MG63 (cell line): ENCODE data around the gene THBS1. TPM values are rescaled to one million over a fixed set of nuclear protein-coding genes. Genes with fewer than 3 reads are reported as not detected.
A peak's percentile ranks its signal among the peaks of the same experiment; 100 is the strongest.

Experiments used
- DNase-seq: peaks from one replicate; pipeline ENCODE4 v3.0.0-alpha.2; 2020
- H3K27me3 ChIP-seq: fragments of 250-450 bp; sonication (Bioruptor Pico); 2 replicates; pipeline ENCODE4 v1.5.1; 2020; ENCODE audit warnings: mild to moderate bottlenecking, moderate library complexity
- H3K36me3 ChIP-seq: fragments of 250-450 bp; sonication (Bioruptor Pico); 2 replicates; pipeline ENCODE4 v1.5.1; 2020; ENCODE audit warnings: mild to moderate bottlenecking, moderate library complexity
- H3K4me3 ChIP-seq: fragments of 250-450 bp; sonication (Bioruptor Pico); 2 replicates; pipeline ENCODE4 v1.5.1; 2020; ENCODE audit warnings: mild to moderate bottlenecking, moderate library complexity
- H3K9me3 ChIP-seq: fragments of 250-450 bp; sonication (Bioruptor Pico); 2 replicates; pipeline ENCODE4 v1.5.1; 2020; ENCODE audit warnings: mild to moderate bottlenecking, moderate library complexity
- total RNA-seq: library from RNA; depleted of rRNA; stranded (reverse); fragments of >200 nt; shearing (Covaris generic); gene quantifications from 2 replicates; pipeline ENCODE4 v1.2.3, GENCODE V29; 2014; ENCODE audit warnings: low replicate concordance

THBS1 gene
- total RNA-seq, 1 experiment from 2014 or later = 335 TPM

DNA sequence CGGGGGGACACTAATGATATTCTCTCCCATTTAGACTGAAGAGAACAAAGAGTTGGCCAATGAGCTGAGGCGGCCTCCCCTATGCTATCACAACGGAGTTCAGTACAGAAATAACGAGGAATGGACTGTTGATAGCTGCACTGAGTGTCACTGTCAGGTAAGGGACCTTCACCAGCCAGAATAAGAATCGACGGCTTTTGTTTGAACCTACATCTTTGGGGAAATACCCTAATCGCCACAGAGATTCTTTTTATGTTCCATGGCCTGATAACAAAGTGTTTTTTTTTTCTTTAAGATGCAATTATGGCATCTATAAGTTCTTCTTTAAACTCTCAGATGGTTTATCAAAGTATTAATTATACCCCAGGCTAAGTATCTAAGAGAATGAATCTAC, 3.4 kb downstream of the THBS1 start:
- Histone ChIP-seq H3K27me3 (no peaks in the 10 kb centered on the region), H3K9me3 (no peaks in the 10 kb centered on the region), H3K4me3 (peak overlapping the region; percentile 71), H3K36me3 (peaks cover 83% of the 10 kb centered on the region)
- DNase-seq = no peak

DNA sequence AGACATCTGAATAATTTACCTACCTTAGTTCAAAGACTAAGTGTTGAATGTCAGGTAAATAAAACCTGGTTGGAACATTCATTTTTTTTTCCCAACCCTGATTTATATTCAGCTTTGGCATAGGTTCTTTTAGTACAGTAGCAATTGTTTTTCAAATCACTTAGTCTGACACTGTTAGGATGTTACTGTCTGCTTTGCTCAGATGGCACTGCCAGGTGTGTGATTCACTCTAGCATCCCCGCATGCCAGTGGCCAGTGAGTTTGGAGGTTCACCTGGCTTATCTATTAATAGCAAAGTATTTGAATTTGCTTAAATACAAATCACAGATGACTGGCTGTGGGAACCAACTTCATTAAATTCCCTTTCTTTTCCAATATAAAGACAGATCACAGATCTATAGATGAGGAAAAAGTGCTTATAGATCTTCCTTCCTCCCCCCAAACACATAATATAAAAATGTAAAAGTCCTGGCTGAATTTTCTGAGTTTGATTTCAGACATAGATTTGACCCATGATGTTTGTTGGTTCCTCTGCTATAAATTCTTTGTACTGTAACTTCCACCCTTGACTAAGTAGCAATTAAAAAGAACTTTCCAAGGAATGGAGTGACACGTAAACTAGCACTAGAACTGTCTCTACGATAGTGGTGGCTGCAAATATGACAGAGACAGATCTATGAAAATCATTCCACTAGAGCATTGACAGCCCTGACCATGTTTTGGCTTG, 3.9 kb downstream of the THBS1 start:
- peak overlapping the region; percentile 71 for H3K4me3 ChIP-seq
- H3K36me3 ChIP-seq = peaks cover 89% of the 10 kb centered on the region
- no peaks in the 10 kb centered on the region for H3K9me3 ChIP-seq
- no peaks in the 10 kb centered on the region for H3K27me3 ChIP-seq
- DNase-seq = no peak

DNA sequence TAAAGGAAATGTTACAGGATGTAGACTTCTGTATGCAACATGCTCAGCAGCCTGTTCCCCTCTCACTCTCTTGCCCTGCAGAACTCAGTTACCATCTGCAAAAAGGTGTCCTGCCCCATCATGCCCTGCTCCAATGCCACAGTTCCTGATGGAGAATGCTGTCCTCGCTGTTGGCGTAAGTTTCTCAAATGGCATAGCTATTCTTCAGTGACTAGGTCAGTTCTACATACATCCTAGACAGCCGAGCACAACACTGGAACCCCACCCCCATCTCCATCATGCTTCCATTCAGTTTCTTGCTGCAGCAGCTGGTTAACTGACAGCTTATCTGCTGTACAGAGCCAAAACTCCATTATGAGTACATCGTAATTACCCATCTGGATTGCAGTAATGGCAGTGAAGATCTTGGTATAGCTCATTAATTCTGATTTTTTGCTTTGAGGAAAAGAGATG, 4.5 kb downstream of the THBS1 start:
- peak overlapping the region; percentile 71 for H3K4me3 ChIP-seq
- no peaks in the 10 kb centered on the region for H3K27me3 ChIP-seq
- peaks cover 95% of the 10 kb centered on the region for H3K36me3 ChIP-seq
- DNase-seq = no peak
- H3K9me3 ChIP-seq = no peaks in the 10 kb centered on the region

DNA sequence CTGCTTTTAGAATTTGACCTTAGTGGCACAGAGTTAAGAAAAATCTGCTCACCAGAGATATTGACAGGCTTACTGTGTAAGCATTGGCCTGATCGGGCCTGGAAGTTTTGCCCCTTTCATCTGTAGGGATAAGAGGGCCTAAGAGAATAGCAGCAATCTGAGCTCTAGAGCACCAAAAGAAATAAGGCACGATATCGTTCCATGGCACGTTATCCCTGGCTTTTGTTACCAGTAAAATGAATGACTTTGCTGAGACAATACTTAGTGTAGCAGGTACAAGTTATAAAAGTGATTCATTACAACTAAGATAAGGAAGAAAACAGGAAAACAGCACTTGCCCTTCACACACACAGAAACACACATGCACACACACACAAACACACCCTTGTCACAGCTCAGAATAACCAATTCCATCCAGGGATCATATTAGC, 5.0 kb downstream of the THBS1 start:
- peak overlapping the region; percentile 4; the same call in 1 of the 2 replicates for H3K4me3 ChIP-seq
- no peaks in the 10 kb centered on the region for H3K9me3 ChIP-seq
- DNase-seq = no peak

DNA sequence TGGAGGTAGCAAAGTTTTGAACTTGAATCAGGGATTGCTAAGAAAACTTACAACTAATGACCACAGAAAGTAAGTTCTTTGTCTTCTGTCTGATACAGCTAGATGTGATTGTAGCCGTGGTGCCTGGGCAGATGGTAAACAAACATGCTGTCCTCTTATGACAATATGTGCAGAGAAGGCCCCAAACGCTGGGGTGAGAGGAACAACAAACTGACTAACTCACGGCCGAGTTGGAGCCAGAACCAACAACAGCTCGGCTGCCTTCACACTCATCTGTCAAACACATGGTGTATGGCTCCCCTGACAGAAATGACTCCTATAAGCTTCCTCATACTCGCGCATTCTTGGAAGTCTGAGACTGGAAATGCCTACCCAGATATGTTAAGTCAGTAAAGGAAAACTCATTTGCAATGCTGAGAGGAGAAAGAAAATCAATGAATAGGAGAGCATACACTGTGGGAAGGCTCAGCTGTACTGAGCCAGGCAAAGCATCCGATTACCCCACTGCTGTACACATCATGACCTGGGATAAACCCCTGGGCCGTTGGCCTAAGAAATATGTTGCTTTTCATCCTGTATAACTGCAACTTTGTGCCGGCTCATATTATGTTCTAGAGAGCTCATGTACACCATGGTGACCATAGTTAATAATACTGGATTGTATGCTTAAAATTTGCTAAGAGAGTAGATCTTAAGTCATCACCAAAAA, 5.7 kb downstream of the THBS1 start:
- Histone ChIP-seq H3K4me3 (no peak overlapping the region; the same call in 1 of the 2 replicates), H3K9me3 (no peaks in the 10 kb centered on the region), H3K27me3 (no peaks in the 10 kb centered on the region), H3K36me3 (peaks cover 100% of the 10 kb centered on the region)
- DNase-seq = no peak

More for the DNA sequence above, 5.0 kb downstream of the THBS1 start:
- H3K36me3 ChIP-seq = peaks cover 99% of the 10 kb centered on the region
- no peaks in the 10 kb centered on the region for H3K27me3 ChIP-seq

DNA sequence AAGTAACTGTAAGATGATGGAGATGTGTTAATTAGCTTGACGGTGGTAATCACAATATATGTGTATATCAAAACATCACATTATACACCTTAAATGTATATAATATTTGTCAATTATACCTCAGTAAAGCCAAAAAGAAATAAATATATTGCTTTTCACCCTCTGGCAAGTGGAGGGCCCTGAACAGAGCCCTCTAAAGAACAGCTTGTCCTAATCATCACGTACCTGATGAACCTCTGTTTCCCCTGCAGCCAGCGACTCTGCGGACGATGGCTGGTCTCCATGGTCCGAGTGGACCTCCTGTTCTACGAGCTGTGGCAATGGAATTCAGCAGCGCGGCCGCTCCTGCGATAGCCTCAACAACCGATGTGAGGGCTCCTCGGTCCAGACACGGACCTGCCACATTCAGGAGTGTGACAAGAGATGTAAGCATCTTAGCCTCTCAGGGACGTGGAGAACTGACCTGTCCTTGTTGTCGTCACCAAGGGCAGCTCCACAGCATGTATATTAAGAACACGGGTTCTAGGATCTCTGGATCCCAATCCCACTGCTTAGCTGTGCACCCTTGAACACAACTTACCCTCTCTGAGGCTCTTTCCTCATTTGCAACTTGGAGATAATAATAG, 6.3 kb downstream of the THBS1 start:
- peaks cover 98% of the 10 kb centered on the region for H3K36me3 ChIP-seq
- DNase-seq = no peak
- H3K27me3 ChIP-seq = no peaks in the 10 kb centered on the region
- no peak overlapping the region for H3K4me3 ChIP-seq
- H3K9me3 ChIP-seq = no peaks in the 10 kb centered on the region

DNA sequence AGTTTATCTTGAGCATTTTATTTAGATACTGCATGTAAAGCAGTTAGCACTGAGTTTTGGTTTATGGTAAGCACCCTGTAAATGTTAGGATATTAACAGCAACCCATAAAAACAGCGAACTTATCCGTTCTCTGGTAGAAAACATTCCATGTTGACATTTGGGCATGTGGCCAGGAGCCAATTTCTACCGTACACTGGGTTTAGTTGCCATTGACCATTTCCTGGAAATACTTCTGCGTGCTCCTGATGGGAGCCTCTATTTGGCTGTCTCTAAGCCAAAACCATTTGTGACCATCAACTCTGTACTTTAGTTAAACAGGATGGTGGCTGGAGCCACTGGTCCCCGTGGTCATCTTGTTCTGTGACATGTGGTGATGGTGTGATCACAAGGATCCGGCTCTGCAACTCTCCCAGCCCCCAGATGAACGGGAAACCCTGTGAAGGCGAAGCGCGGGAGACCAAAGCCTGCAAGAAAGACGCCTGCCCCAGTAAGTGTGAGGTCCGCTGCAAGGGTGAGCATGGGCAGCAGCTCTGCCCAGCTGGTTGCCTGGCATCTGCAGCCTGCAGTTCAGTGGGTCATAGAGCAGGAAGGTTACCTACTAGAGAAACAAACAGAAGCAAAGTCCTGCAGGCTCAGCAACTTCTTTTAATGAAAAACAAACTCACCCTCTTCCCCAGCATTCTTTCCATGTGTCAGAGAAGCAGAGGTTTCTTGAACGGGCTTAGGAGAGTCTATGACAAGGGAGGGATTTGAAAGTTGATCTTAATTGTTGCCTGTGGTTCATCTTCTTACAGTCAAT, 7.1 kb downstream of the THBS1 start:
- no peaks in the 10 kb centered on the region for H3K27me3 ChIP-seq
- no peak for DNase-seq
- H3K4me3 ChIP-seq = no peak overlapping the region
- no peaks in the 10 kb centered on the region for H3K9me3 ChIP-seq
- H3K36me3 ChIP-seq = peaks cover 98% of the 10 kb centered on the region

DNA sequence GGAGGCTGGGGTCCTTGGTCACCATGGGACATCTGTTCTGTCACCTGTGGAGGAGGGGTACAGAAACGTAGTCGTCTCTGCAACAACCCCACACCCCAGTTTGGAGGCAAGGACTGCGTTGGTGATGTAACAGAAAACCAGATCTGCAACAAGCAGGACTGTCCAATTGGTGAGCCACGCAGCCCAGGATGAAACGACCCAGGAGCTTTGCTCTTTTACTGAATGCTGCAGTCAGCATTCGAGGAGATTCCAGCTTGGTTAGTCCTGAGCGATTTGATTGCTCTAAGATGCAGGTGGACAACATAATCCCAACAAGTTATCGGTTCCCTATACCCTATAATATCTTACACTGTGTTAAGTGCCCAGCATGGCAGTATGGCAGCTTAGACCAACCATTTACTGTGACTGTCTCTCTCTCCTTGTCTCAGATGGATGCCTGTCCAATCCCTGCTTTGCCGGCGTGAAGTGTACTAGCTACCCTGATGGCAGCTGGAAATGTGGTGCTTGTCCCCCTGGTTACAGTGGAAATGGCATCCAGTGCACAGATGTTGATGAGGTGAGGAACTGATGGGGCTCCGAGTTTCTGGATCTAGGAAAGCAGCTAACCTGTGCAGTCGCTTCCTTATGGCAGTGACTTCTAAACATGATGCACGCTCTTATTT, 7.8 kb downstream of the THBS1 start:
- H3K27me3 ChIP-seq = no peaks in the 10 kb centered on the region
- H3K4me3 ChIP-seq = no peak overlapping the region
- H3K9me3 ChIP-seq = no peaks in the 10 kb centered on the region
- peaks cover 98% of the 10 kb centered on the region for H3K36me3 ChIP-seq
- DNase-seq = no peak

DNA sequence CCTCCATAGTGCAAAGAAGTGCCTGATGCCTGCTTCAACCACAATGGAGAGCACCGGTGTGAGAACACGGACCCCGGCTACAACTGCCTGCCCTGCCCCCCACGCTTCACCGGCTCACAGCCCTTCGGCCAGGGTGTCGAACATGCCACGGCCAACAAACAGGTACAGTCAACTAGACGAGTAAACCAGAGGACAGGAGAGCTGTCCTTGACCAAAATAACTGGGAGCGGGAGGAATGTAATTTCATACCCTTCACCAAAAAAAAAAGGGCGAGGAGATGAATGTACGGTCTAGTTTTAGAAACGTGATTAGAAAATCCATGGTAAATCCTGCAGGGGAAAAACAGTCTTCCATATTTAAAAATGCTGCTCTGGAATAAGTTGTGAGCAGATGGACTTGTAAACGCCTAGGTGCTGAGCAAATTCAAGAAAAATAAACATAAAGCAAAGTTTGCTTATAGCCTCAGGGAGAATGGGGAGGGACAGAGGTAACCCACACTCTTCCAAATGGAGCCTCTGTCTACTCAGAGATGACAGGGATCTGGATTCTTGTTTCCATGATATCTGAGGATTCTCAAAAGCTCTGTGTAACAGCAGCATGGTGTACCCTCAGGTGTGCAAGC, 8.4 kb downstream of the THBS1 start:
- no peak for DNase-seq
- Histone ChIP-seq H3K27me3 (no peaks in the 10 kb centered on the region), H3K36me3 (peaks cover 98% of the 10 kb centered on the region), H3K9me3 (no peaks in the 10 kb centered on the region), H3K4me3 (no peak overlapping the region)

DNA sequence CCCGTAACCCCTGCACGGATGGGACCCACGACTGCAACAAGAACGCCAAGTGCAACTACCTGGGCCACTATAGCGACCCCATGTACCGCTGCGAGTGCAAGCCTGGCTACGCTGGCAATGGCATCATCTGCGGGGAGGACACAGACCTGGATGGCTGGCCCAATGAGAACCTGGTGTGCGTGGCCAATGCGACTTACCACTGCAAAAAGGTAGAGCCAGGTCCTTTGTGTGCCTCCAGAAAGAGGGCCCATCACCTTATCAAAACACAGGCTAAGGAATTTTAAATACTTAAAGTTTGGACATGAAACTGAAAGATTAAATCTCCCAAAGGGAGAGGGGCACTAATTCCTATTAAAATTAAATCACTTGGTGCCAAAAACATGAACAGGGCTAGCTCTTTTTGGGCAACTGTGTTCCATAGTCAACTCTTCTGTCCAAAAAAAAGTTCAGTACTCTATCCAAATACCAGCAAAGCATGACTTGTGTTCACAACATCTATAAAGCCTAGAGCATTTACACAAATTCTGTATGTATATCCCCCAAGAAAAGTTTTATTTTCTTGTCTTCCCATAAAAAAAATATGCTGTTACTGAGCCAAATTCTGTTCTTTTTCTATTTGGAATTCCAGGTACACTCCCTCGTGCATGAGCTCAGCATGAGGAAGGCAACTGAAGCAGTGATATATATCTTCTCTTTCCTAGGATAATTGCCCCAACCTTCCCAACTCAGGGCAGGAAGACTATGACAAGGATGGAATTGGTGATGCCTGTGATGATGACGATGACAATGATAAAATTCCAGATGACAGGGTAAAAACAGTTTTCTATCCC, 9.2 kb downstream of the THBS1 start:
- DNase-seq = no peak
- Histone ChIP-seq H3K9me3 (no peaks in the 10 kb centered on the region), H3K4me3 (no peak overlapping the region)

DNA sequence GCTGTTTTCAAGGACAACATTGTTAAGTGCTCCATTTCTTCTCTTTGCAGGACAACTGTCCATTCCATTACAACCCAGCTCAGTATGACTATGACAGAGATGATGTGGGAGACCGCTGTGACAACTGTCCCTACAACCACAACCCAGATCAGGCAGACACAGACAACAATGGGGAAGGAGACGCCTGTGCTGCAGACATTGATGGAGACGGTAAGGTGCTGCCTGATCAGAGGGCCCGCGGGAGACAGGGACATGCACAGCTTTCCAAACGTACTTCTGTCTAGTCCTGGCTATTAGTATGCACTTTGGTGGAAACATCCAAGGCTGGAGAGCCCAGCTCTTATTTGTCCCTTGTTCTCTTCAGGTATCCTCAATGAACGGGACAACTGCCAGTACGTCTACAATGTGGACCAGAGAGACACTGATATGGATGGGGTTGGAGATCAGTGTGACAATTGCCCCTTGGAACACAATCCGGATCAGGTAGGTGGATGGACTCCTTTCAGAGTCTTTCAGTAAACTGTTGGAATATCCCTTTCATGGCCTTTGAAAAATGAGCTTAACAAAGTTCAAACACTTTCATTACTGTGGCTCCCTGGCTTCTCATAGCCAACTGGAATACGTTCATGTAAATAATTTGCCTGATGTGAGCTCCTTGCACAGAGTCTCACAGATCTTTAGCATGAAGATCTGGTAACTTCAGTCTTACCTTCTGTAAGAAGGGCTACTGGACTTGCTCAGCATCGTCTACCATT, 10.4 kb downstream of the THBS1 start:
- no peak for DNase-seq
- Histone ChIP-seq H3K9me3 (no peaks in the 10 kb centered on the region), H3K4me3 (no peak overlapping the region), H3K36me3 (peaks cover 98% of the 10 kb centered on the region), H3K27me3 (no peaks in the 10 kb centered on the region)

More for the DNA sequence above, 9.2 kb downstream of the THBS1 start:
- Histone ChIP-seq H3K27me3 (no peaks in the 10 kb centered on the region), H3K36me3 (peaks cover 98% of the 10 kb centered on the region)

DNA sequence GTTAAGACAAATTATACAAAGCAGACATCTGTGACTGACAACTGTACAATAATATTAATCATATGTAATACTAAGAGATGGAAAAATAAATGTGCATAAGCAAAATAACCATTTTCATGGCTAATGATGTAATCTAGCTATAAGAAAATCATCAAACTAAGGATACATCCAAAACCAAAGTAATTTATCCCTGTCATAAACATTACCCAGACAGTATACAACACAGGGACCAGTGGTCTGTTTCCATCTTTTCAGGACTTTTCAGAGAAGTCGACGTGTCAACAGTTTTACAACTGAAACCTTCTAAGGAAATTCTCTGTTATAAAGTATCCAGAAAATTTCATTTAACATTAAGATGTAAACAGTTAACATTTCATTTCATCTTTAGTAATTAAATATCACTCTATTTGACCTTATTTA, 11.0 kb downstream of the THBS1 start:
- Histone ChIP-seq H3K36me3 (peaks cover 98% of the 10 kb centered on the region), H3K9me3 (no peaks in the 10 kb centered on the region), H3K4me3 (no peak overlapping the region), H3K27me3 (no peaks in the 10 kb centered on the region)
- DNase-seq = no peak

DNA sequence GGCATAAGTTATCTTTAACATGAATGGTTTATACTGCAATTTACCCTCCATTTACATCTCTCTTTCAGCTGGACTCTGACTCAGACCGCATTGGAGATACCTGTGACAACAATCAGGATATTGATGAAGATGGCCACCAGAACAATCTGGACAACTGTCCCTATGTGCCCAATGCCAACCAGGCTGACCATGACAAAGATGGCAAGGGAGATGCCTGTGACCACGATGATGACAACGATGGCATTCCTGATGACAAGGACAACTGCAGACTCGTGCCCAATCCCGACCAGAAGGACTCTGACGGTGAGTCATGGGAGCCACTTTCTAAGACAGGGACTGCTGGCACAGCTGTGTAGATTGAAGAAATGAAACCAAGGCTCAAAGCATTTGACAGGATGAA, 11.6 kb downstream of the THBS1 start:
- H3K27me3 ChIP-seq = no peaks in the 10 kb centered on the region
- H3K9me3 ChIP-seq = no peaks in the 10 kb centered on the region
- no peak overlapping the region for H3K4me3 ChIP-seq
- peaks cover 97% of the 10 kb centered on the region for H3K36me3 ChIP-seq
- DNase-seq = no peak

DNA sequence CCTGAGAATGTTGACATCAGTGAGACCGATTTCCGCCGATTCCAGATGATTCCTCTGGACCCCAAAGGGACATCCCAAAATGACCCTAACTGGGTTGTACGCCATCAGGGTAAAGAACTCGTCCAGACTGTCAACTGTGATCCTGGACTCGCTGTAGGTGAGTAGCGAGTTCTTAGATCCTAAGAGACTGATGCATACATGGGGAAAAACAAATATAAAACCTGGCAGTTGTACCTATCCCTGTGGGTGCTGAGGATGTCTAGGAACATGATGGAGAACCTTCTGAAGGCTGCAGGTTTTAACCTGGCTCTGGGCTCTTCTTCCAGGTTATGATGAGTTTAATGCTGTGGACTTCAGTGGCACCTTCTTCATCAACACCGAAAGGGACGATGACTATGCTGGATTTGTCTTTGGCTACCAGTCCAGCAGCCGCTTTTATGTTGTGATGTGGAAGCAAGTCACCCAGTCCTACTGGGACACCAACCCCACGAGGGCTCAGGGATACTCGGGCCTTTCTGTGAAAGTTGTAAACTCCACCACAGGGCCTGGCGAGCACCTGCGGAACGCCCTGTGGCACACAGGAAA, 12.3 kb downstream of the THBS1 start:
- Histone ChIP-seq H3K9me3 (no peaks in the 10 kb centered on the region), H3K36me3 (peaks cover 96% of the 10 kb centered on the region), H3K4me3 (no peak overlapping the region), H3K27me3 (no peaks in the 10 kb centered on the region)
- DNase-seq = no peak
